DOHH2 (cell line): ENCODE measurements around the gene EN1.

Experiments
- H3F3A ChIP-seq: fragments of 200-600 bp; sonication (generic), shearing (Covaris generic); 2 replicates; pipeline ENCODE4 v1.6.0; 2016; ENCODE audit warnings: antibody characterized with exemption, mild to moderate bottlenecking; ENCODE audit not compliant: control insufficient read depth, insufficient read depth
- H3K27ac ChIP-seq: fragments of 200-600 bp; sonication (generic); 2 replicates; pipeline ENCODE4 v1.5.1; 2014; ENCODE audit warnings: low read depth, mild to moderate bottlenecking, low read length, moderate library complexity
- H3K27me3 ChIP-seq: fragments of 200-600 bp; sonication (generic); 2 replicates; pipeline ENCODE4 v1.6.1; 2014; ENCODE audit warnings: mild to moderate bottlenecking, low read length, mixed read lengths; ENCODE audit not compliant: control insufficient read depth
- H3K36me3 ChIP-seq: fragments of 200-600 bp; sonication (generic); 2 replicates; pipeline ENCODE4 v1.6.1; 2014; ENCODE audit warnings: mild to moderate bottlenecking, low read length, moderate library complexity, mixed read lengths; ENCODE audit not compliant: control insufficient read depth
- H3K4me1 ChIP-seq: fragments of 200-600 bp; sonication (generic); 2 replicates; pipeline ENCODE4 v1.6.1; 2014; ENCODE audit warnings: mild to moderate bottlenecking, low read length, mixed read lengths; ENCODE audit not compliant: control insufficient read depth
- H3K4me2 ChIP-seq: fragments of 200-600 bp; sonication (generic); 2 replicates; pipeline ENCODE4 v1.6.0; 2014; ENCODE audit warnings: mild to moderate bottlenecking, low read length, moderate library complexity
- H3K4me3 ChIP-seq: fragments of 200-600 bp; sonication (generic); 2 replicates; pipeline ENCODE4 v1.5.1; 2014; ENCODE audit warnings: mild to moderate bottlenecking, low read length, mixed read lengths
- H3K79me2 ChIP-seq: fragments of 200-600 bp; sonication (generic); 2 replicates; pipeline ENCODE4 v1.6.1; 2014; ENCODE audit warnings: mild to moderate bottlenecking, low read length, mixed read lengths; ENCODE audit not compliant: control insufficient read depth
- H3K9me2 ChIP-seq: fragments of 200-600 bp; sonication (generic); replicated peaks from 2 replicates; pipeline ENCODE4 v1.6.1; 2014; ENCODE audit warnings: mild to moderate bottlenecking, low read length, mixed read lengths; ENCODE audit not compliant: control insufficient read depth
- H3K9me3 ChIP-seq: fragments of 200-600 bp; sonication (generic); 2 replicates; pipeline ENCODE4 v1.6.1; 2014; ENCODE audit warnings: antibody characterized with exemption, low read length, mixed read lengths; ENCODE audit not compliant: control insufficient read depth, insufficient read depth
- H4K20me1 ChIP-seq: fragments of 200-600 bp; sonication (generic); 2 replicates; pipeline ENCODE4 v1.6.0; 2014; ENCODE audit warnings: low read depth, mild to moderate bottlenecking, antibody characterized with exemption, low read length, moderate library complexity; ENCODE audit not compliant: control insufficient read depth, insufficient read depth
- EZH2phosphoT487 ChIP-seq: fragments of 200-600 bp; sonication (generic); IDR thresholded peaks from 2 replicates; pipeline ENCODE4 v1.6.1; 2017; ENCODE audit warnings: borderline replicate concordance, mild to moderate bottlenecking, antibody characterized with exemption, low read length, moderate library complexity, mixed read lengths
- TF ChIP-seq, protein P1 (sequence below): fragments of 200-600 bp; sonication (generic); IDR thresholded peaks from one replicate; pipeline ENCODE4 v1.5.1; 2014; ENCODE audit warnings: antibody characterized with exemption, mild to moderate bottlenecking, low read depth, low read length; ENCODE audit not compliant: poor library complexity, severe bottlenecking

EN1 gene

DNA sequence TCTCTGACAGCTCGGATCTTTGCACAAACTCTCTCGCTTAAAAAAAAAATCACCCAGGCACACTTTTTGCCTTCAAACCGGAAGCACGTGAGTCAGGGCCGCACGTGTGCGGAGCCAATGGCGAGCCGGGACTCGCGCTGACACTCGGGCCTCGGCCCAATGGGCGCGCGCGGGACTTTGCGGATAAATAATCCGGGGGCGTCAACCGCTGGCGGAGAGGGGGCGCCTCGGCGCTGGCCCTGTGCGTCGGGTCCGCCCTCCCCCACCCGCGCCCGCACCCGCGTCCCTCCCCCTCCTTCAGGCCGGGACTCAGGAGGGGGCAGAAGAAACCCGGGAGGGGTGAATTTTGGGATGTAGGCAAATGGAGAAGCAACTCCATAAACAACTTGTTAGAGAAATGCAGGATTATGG, 319 bp upstream of the EN1 start:
- H3K9me2 ChIP-seq, result no peaks in the 10 kb centered on the region
- H3K79me2 ChIP-seq, result no peaks in the 10 kb centered on the region
- no peaks in the 10 kb centered on the region for H3K9me3 ChIP-seq
- H3F3A ChIP-seq, result no peaks in the 10 kb centered on the region
- H3K27me3 ChIP-seq, result no peaks in the 10 kb centered on the region
- no peaks in the 10 kb centered on the region for H3K4me1 ChIP-seq
- no peaks in the 10 kb centered on the region for H4K20me1 ChIP-seq
- H3K4me3 ChIP-seq, result no peak overlapping the region
- no peak overlapping the region for H3K4me2 ChIP-seq
- TF ChIP-seq, protein P1, sequence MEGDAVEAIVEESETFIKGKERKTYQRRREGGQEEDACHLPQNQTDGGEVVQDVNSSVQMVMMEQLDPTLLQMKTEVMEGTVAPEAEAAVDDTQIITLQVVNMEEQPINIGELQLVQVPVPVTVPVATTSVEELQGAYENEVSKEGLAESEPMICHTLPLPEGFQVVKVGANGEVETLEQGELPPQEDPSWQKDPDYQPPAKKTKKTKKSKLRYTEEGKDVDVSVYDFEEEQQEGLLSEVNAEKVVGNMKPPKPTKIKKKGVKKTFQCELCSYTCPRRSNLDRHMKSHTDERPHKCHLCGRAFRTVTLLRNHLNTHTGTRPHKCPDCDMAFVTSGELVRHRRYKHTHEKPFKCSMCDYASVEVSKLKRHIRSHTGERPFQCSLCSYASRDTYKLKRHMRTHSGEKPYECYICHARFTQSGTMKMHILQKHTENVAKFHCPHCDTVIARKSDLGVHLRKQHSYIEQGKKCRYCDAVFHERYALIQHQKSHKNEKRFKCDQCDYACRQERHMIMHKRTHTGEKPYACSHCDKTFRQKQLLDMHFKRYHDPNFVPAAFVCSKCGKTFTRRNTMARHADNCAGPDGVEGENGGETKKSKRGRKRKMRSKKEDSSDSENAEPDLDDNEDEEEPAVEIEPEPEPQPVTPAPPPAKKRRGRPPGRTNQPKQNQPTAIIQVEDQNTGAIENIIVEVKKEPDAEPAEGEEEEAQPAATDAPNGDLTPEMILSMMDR, result no peak
- no peak for TF ChIP-seq EZH2phosphoT487
- no peak overlapping the region for H3K27ac ChIP-seq
- no peaks in the 10 kb centered on the region for H3K36me3 ChIP-seq

DNA sequence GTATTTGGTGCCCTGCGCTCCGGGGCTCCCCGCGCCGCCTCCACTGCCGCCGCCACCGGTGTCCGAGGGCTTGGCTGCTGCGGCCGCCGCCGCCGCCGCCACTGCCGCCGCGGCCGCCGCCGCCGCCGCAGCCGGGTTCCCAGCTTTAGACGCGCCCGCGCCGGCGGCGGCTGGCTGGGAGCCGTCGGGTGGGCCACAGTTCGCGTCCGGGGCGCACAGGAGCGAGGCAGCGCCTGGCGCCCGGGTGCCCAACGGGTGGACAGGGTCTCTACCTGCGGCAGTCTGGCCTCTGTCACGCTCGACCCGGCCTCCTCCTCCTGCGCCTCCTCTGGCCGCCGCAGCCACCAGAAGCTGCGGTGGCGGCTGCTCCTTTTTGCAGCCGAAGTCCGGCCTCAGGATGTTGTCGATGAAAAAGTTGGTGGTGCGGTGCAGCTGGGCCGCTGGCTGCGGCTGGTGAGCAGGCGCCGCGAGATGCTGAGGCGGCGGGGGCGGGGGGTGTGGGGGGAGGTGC, 951 bp downstream of the EN1 start:
- no peaks in the 10 kb centered on the region for H3K4me1 ChIP-seq
- H3K36me3 ChIP-seq, result no peaks in the 10 kb centered on the region
- H4K20me1 ChIP-seq, result no peaks in the 10 kb centered on the region
- TF ChIP-seq EZH2phosphoT487, result no peak
- TF ChIP-seq, protein P1, result no peak
- no peaks in the 10 kb centered on the region for H3K79me2 ChIP-seq
- H3K9me2 ChIP-seq, result no peaks in the 10 kb centered on the region
- no peak overlapping the region for H3K27ac ChIP-seq
- no peaks in the 10 kb centered on the region for H3F3A ChIP-seq
- no peaks in the 10 kb centered on the region for H3K9me3 ChIP-seq
- H3K4me3 ChIP-seq, result no peak overlapping the region
- H3K27me3 ChIP-seq, result no peaks in the 10 kb centered on the region
- no peak overlapping the region for H3K4me2 ChIP-seq

- Histone ChIP-seq H3K4me2 (no peak overlapping the region), H3F3A (no peaks in the 10 kb centered on the region), H3K9me2 (no peaks in the 10 kb centered on the region), H3K4me3 (no peak overlapping the region), H3K36me3 (no peaks in the 10 kb centered on the region), H3K9me3 (no peaks in the 10 kb centered on the region), H3K79me2 (no peaks in the 10 kb centered on the region), H4K20me1 (no peaks in the 10 kb centered on the region), H3K27me3 (no peaks in the 10 kb centered on the region; the same call in 1 of the 2 replicates), H3K4me1 (no peaks in the 10 kb centered on the region), H3K27ac (no peak overlapping the region)
- TF ChIP-seq, protein P1, result no peak
- TF ChIP-seq EZH2phosphoT487, result no peak
These were observed 1.7 kb downstream of the EN1 start for GRCh38 chr2:118845522-118846441.
